WI38 (cell line): ENCODE data around the gene COL13A1.

ENCODE experiments used
- H3K4me3 ChIP-seq: 2 replicates; pipeline ENCODE4 v1.5.1; 2011; ENCODE audit warnings: low read depth, mild to moderate bottlenecking, control low read depth, low read length
- CTCF ChIP-seq: IDR thresholded peaks from 2 replicates; pipeline ENCODE4 v1.5.1; 2012; ENCODE audit warnings: low read depth, mild to moderate bottlenecking, control low read depth, low read length

Gene COL13A1

GRCh38 chr10:69943292-69943820 is 141.7 kb downstream of the COL13A1 start:
- TF ChIP-seq CTCF: no peak

GRCh38 chr10:69944761-69945160 is 143.1 kb downstream of the COL13A1 start:
- TF ChIP-seq CTCF: no peak

More at GRCh38 chr10:69943292-69943820, 141.7 kb downstream of the COL13A1 start:
- no peak overlapping the region for H3K4me3 ChIP-seq

GRCh38 chr10:69948261-69948660 is 146.6 kb downstream of the COL13A1 start:
- H3K4me3 ChIP-seq: no peak overlapping the region
- no peak for TF ChIP-seq CTCF

More at GRCh38 chr10:69944761-69945160, 143.1 kb downstream of the COL13A1 start:
- no peak overlapping the region for H3K4me3 ChIP-seq

GRCh38 chr10:69949770-69950169 is 148.1 kb downstream of the COL13A1 start:
- TF ChIP-seq CTCF: no peak

GRCh38 chr10:69951658-69952057 is 150.0 kb downstream of the COL13A1 start:
- H3K4me3 ChIP-seq: no peak overlapping the region
- TF ChIP-seq CTCF: no peak

More at GRCh38 chr10:69949770-69950169, 148.1 kb downstream of the COL13A1 start:
- H3K4me3 ChIP-seq: no peak overlapping the region

- no peak overlapping the region for H3K4me3 ChIP-seq
- no peak for TF ChIP-seq CTCF
Measured at GRCh38 chr10:69952069-69952800, 150.5 kb downstream of the COL13A1 start.

GRCh38 chr10:69952821-69953221 is 151.1 kb downstream of the COL13A1 start:
- no peak overlapping the region for H3K4me3 ChIP-seq
- no peak for TF ChIP-seq CTCF
